GM18517 (cell line): ENCODE results near the gene TMEM140.

Source experiments
- ATAC-seq: cut with Tn5 transposase; IDR thresholded peaks from one replicate; pipeline ENCODE4 v1.9.1; 2021; ENCODE audit warnings: mild to moderate bottlenecking, moderate library complexity; ENCODE audit not compliant: unreplicated experiment

Gene TMEM140

GRCh38 chr7:135158141-135158655 lies 10.3 kb downstream of the TMEM140 start:
- ATAC-seq, result no peak

- ATAC-seq, result no peak
These were observed 11.0 kb downstream of the TMEM140 start for GRCh38 chr7:135158874-135159273.

- ATAC-seq, result no peak
These were observed 11.7 kb downstream of the TMEM140 start for GRCh38 chr7:135159359-135160085.

- no peak for ATAC-seq
These were observed 12.4 kb downstream of the TMEM140 start for GRCh38 chr7:135160098-135160857.

GRCh38 chr7:135160858-135161653 lies 13.2 kb downstream of the TMEM140 start:
- ATAC-seq, result no peak

- ATAC-seq, result no peak
These were observed 13.8 kb downstream of the TMEM140 start for GRCh38 chr7:135161669-135162068.

GRCh38 chr7:135162382-135163001 lies 14.6 kb downstream of the TMEM140 start:
- ATAC-seq, result no peak

GRCh38 chr7:135164357-135165061 lies 16.6 kb downstream of the TMEM140 start:
- no peak for ATAC-seq

GRCh38 chr7:135165862-135166261 lies 18.0 kb downstream of the TMEM140 start:
- no peak for ATAC-seq

- ATAC-seq, result no peak
These were observed 18.6 kb downstream of the TMEM140 start for GRCh38 chr7:135166338-135166990.

GRCh38 chr7:135167365-135167917 lies 19.6 kb downstream of the TMEM140 start:
- ATAC-seq, result no peak

- no peak for ATAC-seq
These were observed 20.1 kb downstream of the TMEM140 start for GRCh38 chr7:135168001-135168400.

GRCh38 chr7:135168489-135169140 lies 20.7 kb downstream of the TMEM140 start:
- ATAC-seq, result no peak

GRCh38 chr7:135169141-135169963 lies 21.5 kb downstream of the TMEM140 start:
- ATAC-seq, result peak; percentile 52

GRCh38 chr7:135169964-135170273 lies 22.0 kb downstream of the TMEM140 start:
- ATAC-seq, result peak; percentile 7

- ATAC-seq, result peak; percentile 55
These were observed 22.6 kb downstream of the TMEM140 start, which contains the start of gene CYREN for GRCh38 chr7:135170274-135170997. CYREN (minus strand) TSS chr7:135170707; CDS start chr7:135168922, 1,785 bp downstream.

- ATAC-seq, result peak; percentile 39
These were observed 23.2 kb downstream of the TMEM140 start for GRCh38 chr7:135170998-135171481.
